Loucy (cell line): Measurements from ENCODE around the gene PPP2R1B.
"Not testable (repeated sequence)": the region's sequence is repeated elsewhere in the genome, so short reads cannot be mapped to it uniquely, and the experiment has no call there.

ENCODE experiments used
- H2AFZ ChIP-seq: fragments of 200-600 bp; sonication (generic); 2 replicates; pipeline ENCODE4 v1.6.0; 2016; ENCODE audit warnings: antibody characterized with exemption, mild to moderate bottlenecking, low read length, moderate library complexity
- H3F3A ChIP-seq: fragments of 200-600 bp; 2 replicates; pipeline ENCODE4 v1.6.0; 2016; ENCODE audit warnings: antibody characterized with exemption, low read depth, mild to moderate bottlenecking
- H3K27me3 ChIP-seq: fragments of 200-600 bp; sonication (generic); 2 replicates; pipeline ENCODE4 v1.6.1; 2014; ENCODE audit warnings: low read length, mild to moderate bottlenecking; ENCODE audit not compliant: insufficient read depth, poor library complexity, severe bottlenecking
- H3K36me3 ChIP-seq: fragments of 200-600 bp; sonication (generic); 2 replicates; pipeline ENCODE4 v1.6.1; 2016; ENCODE audit warnings: low read length; ENCODE audit not compliant: insufficient read depth
- H3K4me1 ChIP-seq: fragments of 200-600 bp; sonication (generic); 2 replicates; pipeline ENCODE4 v1.5.1; 2014; ENCODE audit warnings: low read length, mild to moderate bottlenecking; ENCODE audit not compliant: insufficient read depth, poor library complexity, severe bottlenecking
- H3K4me2 ChIP-seq: fragments of 200-600 bp; sonication (generic); 2 replicates; pipeline ENCODE4 v1.6.0; 2014; ENCODE audit warnings: antibody characterized with exemption, low read length, low read depth, mild to moderate bottlenecking; ENCODE audit not compliant: poor library complexity, severe bottlenecking
- H3K4me3 ChIP-seq: fragments of 200-600 bp; sonication (generic); 2 replicates; pipeline ENCODE4 v1.5.1; 2014; ENCODE audit warnings: low read length, mild to moderate bottlenecking, mixed read lengths; ENCODE audit not compliant: poor library complexity, severe bottlenecking
- H3K79me2 ChIP-seq: fragments of 200-600 bp; sonication (generic); 2 replicates; pipeline ENCODE4 v1.6.1; 2014; ENCODE audit warnings: low read length; ENCODE audit not compliant: insufficient read depth
- H3K9ac ChIP-seq: fragments of 200-600 bp; sonication (generic); 2 replicates; pipeline ENCODE4 v1.6.0; 2014; ENCODE audit warnings: mild to moderate bottlenecking, low read depth, low read length, moderate library complexity; ENCODE audit not compliant: poor library complexity, severe bottlenecking
- H3K9me2 ChIP-seq: fragments of 200-600 bp; sonication (generic); replicated peaks from 2 replicates; pipeline ENCODE4 v1.6.1; 2016; ENCODE audit warnings: low read depth, low read length, mixed read lengths
- H3K9me3 ChIP-seq: fragments of 200-600 bp; sonication (generic); 2 replicates; pipeline ENCODE4 v1.6.1; 2014; ENCODE audit warnings: mild to moderate bottlenecking, antibody characterized with exemption, low read length, low read depth; ENCODE audit not compliant: insufficient read depth
- H4K20me1 ChIP-seq: fragments of 200-600 bp; sonication (generic); 2 replicates; pipeline ENCODE4 v1.6.0; 2014; ENCODE audit warnings: antibody characterized with exemption, low read length, mild to moderate bottlenecking; ENCODE audit not compliant: insufficient read depth, poor library complexity, severe bottlenecking
- EZH2phosphoT487 ChIP-seq: fragments of 200-600 bp; IDR thresholded peaks from 2 replicates; pipeline ENCODE4 v1.6.1; 2018; ENCODE audit warnings: antibody characterized with exemption, mild to moderate bottlenecking, moderate library complexity, borderline replicate concordance
- TF ChIP-seq, protein P1 (sequence below): fragments of 200-600 bp; sonication (generic); conservative IDR thresholded peaks from 2 replicates; pipeline ENCODE4 v1.5.1; 2014; ENCODE audit warnings: mild to moderate bottlenecking, antibody characterized with exemption, low read length

Gene PPP2R1B

DNA sequence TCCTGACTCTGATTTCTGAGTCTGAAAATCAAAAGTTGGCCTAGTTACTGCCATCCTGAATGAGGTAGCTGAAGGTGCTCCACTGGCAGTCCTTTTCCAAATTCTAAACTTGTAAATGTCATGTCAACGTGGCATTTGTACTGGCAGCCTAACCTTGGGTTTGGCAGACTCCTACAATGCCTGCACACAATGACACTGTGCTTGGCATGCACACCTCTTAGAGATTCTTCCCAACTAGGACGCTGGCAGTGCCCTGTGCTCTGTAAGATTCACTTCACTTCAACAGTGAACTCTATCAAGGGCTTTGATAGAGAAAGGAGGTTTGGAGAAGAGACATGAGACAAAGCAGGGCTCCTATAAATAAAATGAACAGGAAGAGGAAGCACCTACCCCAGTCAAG, 21.9 kb upstream of the PPP2R1B start:
- Histone ChIP-seq H3K36me3 (peaks cover 25% of the 10 kb centered on the region; the same call in 1 of the 2 replicates), H3K9me3 (no peaks in the 10 kb centered on the region), H4K20me1 (no peaks in the 10 kb centered on the region), H3K4me3 (no peak overlapping the region), H3K79me2 (no peaks in the 10 kb centered on the region), H3K4me2 (no peak overlapping the region), H3F3A (no peaks in the 10 kb centered on the region), H3K9ac (no peak overlapping the region), H3K4me1 (no peaks in the 10 kb centered on the region), H3K9me2 (no peaks in the 10 kb centered on the region), H3K27me3 (no peaks in the 10 kb centered on the region), H2AFZ (no peak overlapping the region)
- TF ChIP-seq EZH2phosphoT487, result no peak
- TF ChIP-seq, protein P1, sequence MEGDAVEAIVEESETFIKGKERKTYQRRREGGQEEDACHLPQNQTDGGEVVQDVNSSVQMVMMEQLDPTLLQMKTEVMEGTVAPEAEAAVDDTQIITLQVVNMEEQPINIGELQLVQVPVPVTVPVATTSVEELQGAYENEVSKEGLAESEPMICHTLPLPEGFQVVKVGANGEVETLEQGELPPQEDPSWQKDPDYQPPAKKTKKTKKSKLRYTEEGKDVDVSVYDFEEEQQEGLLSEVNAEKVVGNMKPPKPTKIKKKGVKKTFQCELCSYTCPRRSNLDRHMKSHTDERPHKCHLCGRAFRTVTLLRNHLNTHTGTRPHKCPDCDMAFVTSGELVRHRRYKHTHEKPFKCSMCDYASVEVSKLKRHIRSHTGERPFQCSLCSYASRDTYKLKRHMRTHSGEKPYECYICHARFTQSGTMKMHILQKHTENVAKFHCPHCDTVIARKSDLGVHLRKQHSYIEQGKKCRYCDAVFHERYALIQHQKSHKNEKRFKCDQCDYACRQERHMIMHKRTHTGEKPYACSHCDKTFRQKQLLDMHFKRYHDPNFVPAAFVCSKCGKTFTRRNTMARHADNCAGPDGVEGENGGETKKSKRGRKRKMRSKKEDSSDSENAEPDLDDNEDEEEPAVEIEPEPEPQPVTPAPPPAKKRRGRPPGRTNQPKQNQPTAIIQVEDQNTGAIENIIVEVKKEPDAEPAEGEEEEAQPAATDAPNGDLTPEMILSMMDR, result no peak

DNA sequence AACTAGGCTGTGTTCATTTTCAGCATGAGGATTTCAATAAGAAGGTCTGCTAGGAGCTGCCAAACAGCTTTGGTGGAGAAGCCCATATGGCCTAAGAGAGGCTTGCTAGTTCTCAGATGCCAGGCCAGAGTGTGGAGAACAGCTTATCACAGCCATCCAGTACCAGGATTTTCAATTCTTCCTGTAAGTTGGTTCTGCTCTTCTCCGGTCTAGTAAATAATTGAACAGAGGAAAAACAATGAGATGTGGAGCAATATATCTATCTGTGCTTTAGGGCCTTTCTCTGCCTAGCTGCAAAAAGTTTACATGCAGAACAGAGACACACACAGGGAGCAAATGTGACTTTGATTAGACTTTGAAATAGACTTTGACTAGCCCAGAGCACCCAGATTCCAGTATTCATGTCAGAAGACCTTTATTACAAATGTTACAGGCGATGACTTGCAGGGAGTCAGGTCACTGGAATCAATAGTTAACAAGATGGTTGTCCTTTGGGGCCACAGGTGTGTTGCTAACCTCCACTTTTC, 19.8 kb upstream of the PPP2R1B start:
- Histone ChIP-seq H3K4me2 (no peak overlapping the region), H3K79me2 (no peaks in the 10 kb centered on the region), H3K9ac (no peak overlapping the region), H4K20me1 (no peaks in the 10 kb centered on the region), H3K4me1 (no peaks in the 10 kb centered on the region), H2AFZ (no peak overlapping the region), H3K27me3 (no peaks in the 10 kb centered on the region), H3K4me3 (no peak overlapping the region), H3F3A (no peaks in the 10 kb centered on the region), H3K9me3 (no peaks in the 10 kb centered on the region), H3K36me3 (peaks cover 20% of the 10 kb centered on the region; the same call in 1 of the 2 replicates), H3K9me2 (no peaks in the 10 kb centered on the region)
- TF ChIP-seq, protein P1, result no peak
- TF ChIP-seq EZH2phosphoT487, result no peak

DNA sequence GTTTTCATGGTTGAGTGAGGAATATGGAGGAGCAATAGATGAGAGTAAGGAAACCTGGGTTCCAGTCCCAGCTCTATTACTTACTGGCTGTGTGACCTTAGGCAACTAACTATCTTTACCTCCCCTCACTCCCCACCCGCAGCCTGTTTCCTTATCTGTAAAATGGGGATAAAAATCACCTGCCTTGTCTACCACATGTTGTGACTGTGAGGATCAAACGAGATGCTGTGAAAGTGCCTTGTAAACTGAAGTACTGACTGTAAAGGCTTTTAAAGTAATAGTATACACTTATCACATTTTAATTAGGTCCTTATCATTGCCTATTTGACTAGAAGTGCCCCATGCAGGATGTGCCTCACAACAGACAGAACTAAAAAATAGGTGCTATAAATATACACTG, 18.9 kb upstream of the PPP2R1B start:
- Histone ChIP-seq H3K36me3 (peaks cover 20% of the 10 kb centered on the region; the same call in 1 of the 2 replicates), H3K79me2 (no peaks in the 10 kb centered on the region), H3K9ac (no peak overlapping the region), H4K20me1 (no peaks in the 10 kb centered on the region), H3F3A (no peaks in the 10 kb centered on the region), H3K4me3 (no peak overlapping the region), H3K9me3 (no peaks in the 10 kb centered on the region), H3K4me1 (no peaks in the 10 kb centered on the region), H3K27me3 (no peaks in the 10 kb centered on the region), H3K9me2 (no peaks in the 10 kb centered on the region), H2AFZ (no peak overlapping the region), H3K4me2 (no peak overlapping the region)
- TF ChIP-seq, protein P1, result no peak
- no peak for TF ChIP-seq EZH2phosphoT487

DNA sequence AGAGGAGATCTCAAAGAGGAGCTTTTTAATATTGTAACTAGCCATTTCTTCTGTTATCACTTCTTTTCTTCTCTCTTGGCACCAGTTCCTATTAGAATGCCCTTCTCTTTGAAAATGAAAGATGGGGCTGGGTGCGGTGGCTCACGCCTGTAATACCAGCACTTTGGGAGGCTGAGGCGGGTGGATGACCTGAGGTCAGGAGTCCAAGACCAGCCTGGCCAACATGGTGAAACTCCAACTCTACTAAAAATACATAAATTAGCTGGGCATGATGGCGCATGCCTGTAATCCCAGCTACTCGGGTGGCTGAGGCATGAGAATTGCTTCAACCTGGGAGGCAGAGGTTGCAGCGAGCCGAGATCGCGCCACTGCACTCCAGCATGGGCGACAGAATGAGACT, 18.1 kb upstream of the PPP2R1B start:
- not testable (repeated sequence) for H3F3A ChIP-seq, H3K4me1 ChIP-seq, H3K9ac ChIP-seq, H3K4me3 ChIP-seq, H3K4me2 ChIP-seq, H3K27me3 ChIP-seq, H3K9me3 ChIP-seq, H4K20me1 ChIP-seq, H2AFZ ChIP-seq, H3K9me2 ChIP-seq, H3K79me2 ChIP-seq
- H3K36me3 ChIP-seq, result peaks cover 20% of the 10 kb centered on the region; the same call in 1 of the 2 replicates
